HepG2 (cell line): ENCODE data around the gene APIP. TPM values are rescaled to one million over a fixed set of nuclear protein-coding genes. Genes with fewer than 3 reads are reported as not detected.

Source experiments
- KDM4B ChIP-seq: sonication (generic); formaldehyde crosslinking; IDR thresholded peaks from 2 replicates; pipeline ENCODE4 v1.4.0; 2020; ENCODE audit warnings: missing genetic modification reagents
- SOX13 ChIP-seq, 3 experiments: fragments of 450-650 bp in 1 of 3; sonication (generic) in 1 of 3; formaldehyde crosslinking in 1 of 3; IDR thresholded peaks in 2 of 3; conservative IDR thresholded peaks in 1 of 3; 2 replicates each; pipeline versions ENCODE4 v1.5.0 to v1.6.1; 2016 to 2020; ENCODE audit warnings: antibody characterized with exemption in 1 of 3, mild to moderate bottlenecking in 1 of 3, missing compliant biosample characterization in 1 of 3, missing genetic modification reagents in 1 of 3, moderate library complexity in 1 of 3
- TAF15 ChIP-seq: fragments of 200-400 bp; formaldehyde crosslinking; IDR thresholded peaks from one replicate; pipeline ENCODE4 v1.6.1; 2018; ENCODE audit warnings: mild to moderate bottlenecking, low read depth, low read length; ENCODE audit not compliant: poor library complexity, severe bottlenecking
- YY1 ChIP-seq: IDR thresholded peaks from 2 replicates; pipeline ENCODE4 v1.6.1; 2011; ENCODE audit warnings: low read length, low read depth, moderate library complexity, mild to moderate bottlenecking; ENCODE audit not compliant: insufficient read depth, insufficient replicate concordance
- ZFX ChIP-seq: sonication (generic); formaldehyde crosslinking; IDR thresholded peaks from 2 replicates; pipeline ENCODE4 v1.4.0; 2020; ENCODE audit warnings: mild to moderate bottlenecking, low read depth, missing genetic modification reagents, moderate library complexity
- ZNF501 ChIP-seq: sonication (generic); formaldehyde crosslinking; IDR thresholded peaks from 2 replicates; pipeline ENCODE4 v1.5.1; 2020; ENCODE audit warnings: mild to moderate bottlenecking, moderate library complexity, missing genetic modification reagents
- ZSCAN31 ChIP-seq: sonication (generic); formaldehyde crosslinking; IDR thresholded peaks from 2 replicates; pipeline ENCODE4 v1.5.0; 2020; ENCODE audit warnings: low read depth, mild to moderate bottlenecking, missing genetic modification reagents
- polyA plus RNA-seq, 8 experiments: library from polyadenylated mRNA; depleted of rRNA in 3 of 8; stranded (reverse) in 7 of 8; unstranded in 1 of 8; fragments of >200 nt; fragmentation: Illumina TruSeq in 4 of 8; extraction: Trizol in 4 of 8; gene quantifications; 2 replicates each; pipeline versions ENCODE4 v1.2.1 to v1.2.3, GENCODE V29; 2011 to 2016; ENCODE audit warnings: low read depth in 4 of 8, missing spikeins in 1 of 8, mixed read lengths in 1 of 8; ENCODE audit not compliant: insufficient read depth in 1 of 8
- total RNA-seq, 5 experiments: library from RNA; depleted of rRNA; stranded (reverse); fragments of >200 nt; fragmentation: Illumina TruSeq; extraction: Trizol; gene quantifications; 2 replicates each; pipeline ENCODE4 v1.2.3, GENCODE V29; 2016; ENCODE audit warnings: low read depth in 1 of 5
- TF ChIP-seq, protein P1 (sequence below): sonication (generic); formaldehyde crosslinking; IDR thresholded peaks from 2 replicates; pipeline ENCODE4 v1.8.1; 2023; ENCODE audit warnings: mild to moderate bottlenecking, missing genetic modification reagents
- TF ChIP-seq, protein P2 (sequence below): sonication (generic); formaldehyde crosslinking; IDR thresholded peaks from 2 replicates; pipeline ENCODE4 v1.4.0; 2020; ENCODE audit warnings: mild to moderate bottlenecking, missing genetic modification reagents

The APIP gene
- total and polyA plus RNA-seq, 2 of the 13 experiments (the other 11 are each of a cell fraction or from before 2014, with no cell fraction given) = 16.9 to 31.0 TPM

DNA sequence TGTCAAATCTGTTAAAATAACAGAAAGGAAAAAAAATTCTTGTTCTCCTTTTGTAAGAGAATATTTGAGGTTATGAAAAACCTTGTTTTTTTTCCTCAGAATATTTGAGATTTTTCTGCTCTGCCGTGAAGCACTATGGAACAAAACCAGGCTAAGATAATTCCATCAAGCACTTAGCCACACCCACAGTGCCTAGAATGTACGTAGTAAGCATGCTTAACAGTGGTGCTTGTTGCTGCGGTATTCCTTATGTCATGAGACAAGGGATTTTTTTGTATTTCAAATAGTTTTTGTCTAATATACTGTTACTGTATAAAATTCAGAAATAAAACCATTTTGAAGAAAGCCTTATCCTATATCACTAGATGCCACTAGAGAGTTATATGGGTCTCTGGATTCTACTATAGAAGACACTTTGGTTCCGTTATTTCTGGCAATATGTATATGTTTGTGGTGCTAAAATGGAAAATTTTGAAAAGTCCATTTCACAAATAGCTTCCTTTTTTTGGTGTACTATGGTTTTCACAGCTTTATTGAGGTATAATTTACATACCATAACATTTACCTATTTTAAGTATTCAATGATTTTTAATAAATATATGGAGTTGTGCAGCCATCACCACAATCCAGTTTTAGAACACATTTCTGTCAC lies 24.0 kb upstream of the APIP start (continued):
- TF ChIP-seq, protein P1, sequence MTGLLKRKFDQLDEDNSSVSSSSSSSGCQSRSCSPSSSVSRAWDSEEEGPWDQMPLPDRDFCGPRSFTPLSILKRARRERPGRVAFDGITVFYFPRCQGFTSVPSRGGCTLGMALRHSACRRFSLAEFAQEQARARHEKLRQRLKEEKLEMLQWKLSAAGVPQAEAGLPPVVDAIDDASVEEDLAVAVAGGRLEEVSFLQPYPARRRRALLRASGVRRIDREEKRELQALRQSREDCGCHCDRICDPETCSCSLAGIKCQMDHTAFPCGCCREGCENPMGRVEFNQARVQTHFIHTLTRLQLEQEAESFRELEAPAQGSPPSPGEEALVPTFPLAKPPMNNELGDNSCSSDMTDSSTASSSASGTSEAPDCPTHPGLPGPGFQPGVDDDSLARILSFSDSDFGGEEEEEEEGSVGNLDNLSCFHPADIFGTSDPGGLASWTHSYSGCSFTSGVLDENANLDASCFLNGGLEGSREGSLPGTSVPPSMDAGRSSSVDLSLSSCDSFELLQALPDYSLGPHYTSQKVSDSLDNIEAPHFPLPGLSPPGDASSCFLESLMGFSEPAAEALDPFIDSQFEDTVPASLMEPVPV (CRISPR knock-in tag) = no peak
- TF ChIP-seq SOX13 (IDR thresholded peaks at IDR 0.05) (no peak), SOX13 (CRISPR knock-in tag; conservative IDR thresholded peaks at IDR 0.05 in 1 of 2, IDR thresholded peaks at IDR 0.05 in 1 of 2) (no peak), ZFX (no peak), ZSCAN31 (no peak), ZNF501 (CRISPR knock-in tag) (no peak), KDM4B (CRISPR knock-in tag) (no peak), YY1 (no peak), TAF15 (no peak)
- TF ChIP-seq, protein P2, sequence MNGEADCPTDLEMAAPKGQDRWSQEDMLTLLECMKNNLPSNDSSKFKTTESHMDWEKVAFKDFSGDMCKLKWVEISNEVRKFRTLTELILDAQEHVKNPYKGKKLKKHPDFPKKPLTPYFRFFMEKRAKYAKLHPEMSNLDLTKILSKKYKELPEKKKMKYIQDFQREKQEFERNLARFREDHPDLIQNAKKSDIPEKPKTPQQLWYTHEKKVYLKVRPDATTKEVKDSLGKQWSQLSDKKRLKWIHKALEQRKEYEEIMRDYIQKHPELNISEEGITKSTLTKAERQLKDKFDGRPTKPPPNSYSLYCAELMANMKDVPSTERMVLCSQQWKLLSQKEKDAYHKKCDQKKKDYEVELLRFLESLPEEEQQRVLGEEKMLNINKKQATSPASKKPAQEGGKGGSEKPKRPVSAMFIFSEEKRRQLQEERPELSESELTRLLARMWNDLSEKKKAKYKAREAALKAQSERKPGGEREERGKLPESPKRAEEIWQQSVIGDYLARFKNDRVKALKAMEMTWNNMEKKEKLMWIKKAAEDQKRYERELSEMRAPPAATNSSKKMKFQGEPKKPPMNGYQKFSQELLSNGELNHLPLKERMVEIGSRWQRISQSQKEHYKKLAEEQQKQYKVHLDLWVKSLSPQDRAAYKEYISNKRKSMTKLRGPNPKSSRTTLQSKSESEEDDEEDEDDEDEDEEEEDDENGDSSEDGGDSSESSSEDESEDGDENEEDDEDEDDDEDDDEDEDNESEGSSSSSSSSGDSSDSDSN (CRISPR knock-in tag) = no peak
